RWPE1 (cell line): ENCODE results near the gene PRR23A.
"Not testable (repeated sequence)": the region's sequence is repeated elsewhere in the genome, so short reads cannot be mapped to it uniquely, and the experiment has no call there.

ENCODE experiments used
- CTCF ChIA-PET: fragments of 350-600 bp; sonication (Branson Sonifier 250); formaldehyde crosslinking; extraction: SDS; loops from one replicate; lab custom pipeline; 2021; lab: Yijun Ruan, JAX
- POLR2A ChIA-PET: fragments of 400-600 bp; formaldehyde crosslinking; extraction: SDS; loops from one replicate; lab custom pipeline; 2020; ENCODE audit warnings: antibody characterized with exemption; ENCODE audit not compliant: low non-redundant PET; lab: Yijun Ruan, JAX
- DNase-seq: peaks from one replicate; pipeline ENCODE4 v3.0.0; 2012; ENCODE audit warnings: low spot score
- H3K27ac ChIP-seq: fragments of 450-650 bp; 2 replicates; pipeline ENCODE4 v1.5.1; 2017
- CTCF ChIP-seq: fragments of 450-650 bp; conservative IDR thresholded peaks from 2 replicates; pipeline ENCODE4 v1.5.1; 2017; ENCODE audit warnings: low read depth, mild to moderate bottlenecking

The PRR23A gene

GRCh38 chr3:139032326-139033002 is 26.4 kb upstream of the PRR23A start:
- no peak overlapping the region for H3K27ac ChIP-seq
- CTCF ChIA-PET, result interaction anchor here (0.8 kb wide), 1 partner anchor 360 kb away, joined by 3 read pairs; no protein-coding TSS in a partner anchor
- no peak for TF ChIP-seq CTCF
- no peak for DNase-seq
- POLR2A ChIA-PET, result no interaction called here

GRCh38 chr3:139030576-139030975 is 24.5 kb upstream of the PRR23A start:
- POLR2A ChIA-PET, CTCF ChIA-PET, H3K27ac ChIP-seq, DNase-seq: not testable (repeated sequence)

- TF ChIP-seq CTCF, result no peak
- CTCF ChIA-PET, result no interaction called here
- H3K27ac ChIP-seq, result no peak overlapping the region
- no peak for DNase-seq
- POLR2A ChIA-PET, result no interaction called here
Observed at GRCh38 chr3:139024968-139025367, 18.9 kb upstream of the PRR23A start.

GRCh38 chr3:139020868-139021234 is 14.8 kb upstream of the PRR23A start, which contains the start of gene PRR23B:
Gene PRR23B, minus strand, starts transcription at chr3:139020926. Its CDS starts 265 bp downstream, at chr3:139020661.
- H3K27ac ChIP-seq, result no peak within 1 kb of the TSS
- no peak for TF ChIP-seq CTCF
- ChIA-PET POLR2A (no interaction called here), CTCF (no interaction called here)
- DNase-seq, result no peak

- ChIA-PET CTCF (interaction anchor here (0.6 kb wide), 2 partner anchors 333 to 955 kb away, joined by 3 read pairs; no protein-coding TSS in a partner anchor), POLR2A (no interaction called here)
- no peak for TF ChIP-seq CTCF
- DNase-seq, result no peak
- H3K27ac ChIP-seq, result no peak overlapping the region
Observed at GRCh38 chr3:139020036-139020867, 14.2 kb upstream of the PRR23A start.

GRCh38 chr3:139016430-139017048 is 10.5 kb upstream of the PRR23A start:
- ChIA-PET CTCF (no interaction called here), POLR2A (no interaction called here)
- TF ChIP-seq CTCF, result no peak
- no peak overlapping the region for H3K27ac ChIP-seq
- no peak for DNase-seq
